H1 (cell line): ENCODE data around the gene ALG14. TPM values are rescaled to one million over a fixed set of nuclear protein-coding genes. Genes with fewer than 3 reads are reported as not detected.

Experiments
- CTCF ChIA-PET: fragments of 300-600 bp; sonication (Branson Sonifier 250); formaldehyde crosslinking; loops from one replicate; lab custom pipeline; 2021; ENCODE audit not compliant: partially characterized antibody; lab: Charles Lee
- POLR2A ChIA-PET: fragments of 300-600 bp; sonication (Branson Sonifier 250); formaldehyde crosslinking; loops from one replicate; lab custom pipeline; 2021; ENCODE audit warnings: inconsistent platforms; ENCODE audit not compliant: partially characterized antibody; lab: Charles Lee
- DNase-seq, 2 experiments: peaks; one replicate each; pipeline versions ENCODE4 v3.0.0 to v3.0.0-alpha.2; 2010 to 2022; ENCODE audit warnings: low spot score in 2 of 2, low read depth in 1 of 2, mixed read lengths in 1 of 2
- FAIRE-seq: peaks from 2 replicates; lab custom pipeline; 2011; peaks lifted over from hg19 to GRCh38; lab: Jason Lieb, UNC
- H2AFZ ChIP-seq: 2 replicates; pipeline ENCODE4 v1.8.1; 2012; ENCODE audit warnings: low read length, inconsistent platforms
- H2AK5ac ChIP-seq: 2 replicates; pipeline ENCODE4 v1.6.1; 2013; ENCODE audit warnings: low read depth, low read length
- H2BK120ac ChIP-seq: replicated peaks from 2 replicates; pipeline ENCODE3; 2013; ENCODE audit warnings: low read depth, low read length, inconsistent platforms
- H2BK12ac ChIP-seq: 2 replicates; pipeline ENCODE4 v1.6.1; 2013; ENCODE audit warnings: low read depth, low read length
- H2BK15ac ChIP-seq: 2 replicates; pipeline ENCODE4 v1.6.1; 2013; ENCODE audit warnings: low read length
- H2BK20ac ChIP-seq: 2 replicates; pipeline ENCODE4 v1.6.1; 2013; ENCODE audit warnings: low read length
- H2BK5ac ChIP-seq: 2 replicates; pipeline ENCODE4 v1.6.1; 2013; ENCODE audit warnings: low read depth, low read length
- H3K14ac ChIP-seq: 2 replicates; pipeline ENCODE4 v1.6.1; 2013; ENCODE audit warnings: inconsistent platforms; ENCODE audit not compliant: insufficient read length
- H3K18ac ChIP-seq: 2 replicates; pipeline ENCODE4 v1.6.1; 2013; ENCODE audit warnings: low read length; ENCODE audit errors: extremely low read depth
- H3K23ac ChIP-seq: 2 replicates; pipeline ENCODE4 v1.6.1; 2013; ENCODE audit warnings: inconsistent platforms; ENCODE audit not compliant: insufficient read length
- H3K23me2 ChIP-seq: 2 replicates; pipeline ENCODE4 v1.6.1; 2013; ENCODE audit warnings: low read depth, low read length
- H3K27ac ChIP-seq: 2 replicates; pipeline ENCODE4 v1.6.1; 2011; ENCODE audit warnings: low read depth, low read length, inconsistent platforms
- H3K27me3 ChIP-seq, 4 experiments: replicated peaks in 1 of 4; 1 replicate in 1 of 4; 2 replicates in 3 of 4; pipeline versions ENCODE4 v1.6.1 to v1.8.1; 2011 to 2013; ENCODE audit warnings: low read length in 3 of 4, mild to moderate bottlenecking in 3 of 4, inconsistent platforms in 2 of 4, mixed read lengths in 2 of 4, moderate library complexity in 1 of 4; ENCODE audit not compliant: control insufficient read depth in 3 of 4, insufficient read depth in 3 of 4; ENCODE audit errors: extremely low read depth in 1 of 4
- H3K36me3 ChIP-seq, 4 experiments: 2 replicates each; pipeline versions ENCODE4 v1.6.1 to v1.8.1; 2011 to 2013; ENCODE audit warnings: mild to moderate bottlenecking in 4 of 4, low read length in 3 of 4, moderate library complexity in 2 of 4, control low read depth in 1 of 4, inconsistent platforms in 1 of 4; ENCODE audit not compliant: insufficient read depth in 4 of 4, control insufficient read depth in 2 of 4
- H3K4ac ChIP-seq: replicated peaks from 2 replicates; pipeline ENCODE3; 2013; ENCODE audit warnings: low read length, low read depth, mixed read lengths, inconsistent platforms; ENCODE audit not compliant: insufficient read length
- H3K4me1 ChIP-seq, 4 experiments: replicated peaks in 1 of 4; 1 replicate in 1 of 4; 2 replicates in 3 of 4; pipeline versions ENCODE4 v1.6.1 to v1.8.1; 2011 to 2013; ENCODE audit warnings: low read length in 3 of 4, inconsistent platforms in 2 of 4, mixed read lengths in 1 of 4; ENCODE audit not compliant: insufficient read depth in 4 of 4, control insufficient read depth in 3 of 4
- H3K4me2 ChIP-seq, 2 experiments: 2 replicates each; pipeline versions ENCODE4 v1.6.1 to v1.8.1; 2011 to 2013; ENCODE audit warnings: low read depth in 2 of 2, low read length in 2 of 2, control low read depth in 1 of 2, inconsistent platforms in 1 of 2, mild to moderate bottlenecking in 1 of 2; ENCODE audit not compliant: insufficient read depth in 1 of 2
- H3K4me3 ChIP-seq, 4 experiments: fragments of 200-600, 300-600 bp in 1 of 4; sonication (generic), shearing (Covaris generic), sonication (Bioruptor Twin) in 1 of 4; 2 replicates each; pipeline versions ENCODE4 v1.5.1 to v1.8.1; 2011 to 2016; ENCODE audit warnings: low read length in 4 of 4, low read depth in 3 of 4, control low read depth in 2 of 4, inconsistent platforms in 2 of 4, mild to moderate bottlenecking in 2 of 4, mixed read lengths in 1 of 4, moderate library complexity in 1 of 4; ENCODE audit not compliant: insufficient read depth in 2 of 4; ENCODE audit errors: extremely low read depth in 1 of 4
- H3K56ac ChIP-seq: replicated peaks from 2 replicates; pipeline ENCODE3; 2013; ENCODE audit warnings: low read depth, mild to moderate bottlenecking, mixed read lengths, low read length, inconsistent platforms; ENCODE audit not compliant: insufficient read length
- H3K79me1 ChIP-seq: 2 replicates; pipeline ENCODE4 v1.6.1; 2013; ENCODE audit warnings: low read depth, low read length, control low read depth
- H3K79me2 ChIP-seq, 2 experiments: 2 replicates each; pipeline versions ENCODE4 v1.6.1 to v1.8.1; 2012 to 2013; ENCODE audit warnings: low read length in 2 of 2, mild to moderate bottlenecking in 2 of 2, inconsistent platforms in 1 of 2; ENCODE audit not compliant: insufficient read depth in 2 of 2, control insufficient read depth in 1 of 2
- H3K9ac ChIP-seq, 4 experiments: replicated peaks in 1 of 4; 1 replicate in 1 of 4; 2 replicates in 3 of 4; pipeline versions ENCODE4 v1.6.1 to v1.8.1; 2011 to 2013; ENCODE audit warnings: low read depth in 3 of 4, low read length in 3 of 4, control low read depth in 2 of 4, mild to moderate bottlenecking in 2 of 4, moderate library complexity in 2 of 4, inconsistent platforms in 1 of 4; ENCODE audit errors: extremely low read depth in 1 of 4
- H3K9me3 ChIP-seq, 2 experiments: 2 replicates each; pipeline versions ENCODE4 v1.6.1 to v1.8.1; 2012 to 2013; ENCODE audit warnings: mild to moderate bottlenecking in 2 of 2, moderate library complexity in 2 of 2, control low read depth in 1 of 2, inconsistent platforms in 1 of 2, low read depth in 1 of 2, low read length in 1 of 2, mixed read lengths in 1 of 2; ENCODE audit not compliant: insufficient read depth in 2 of 2
- H4K20me1 ChIP-seq, 2 experiments: replicated peaks in 1 of 2; 2 replicates each; pipeline versions ENCODE3 to v1.8.1; 2011 to 2013; ENCODE audit warnings: inconsistent platforms in 2 of 2, low read length in 2 of 2, mild to moderate bottlenecking in 1 of 2; ENCODE audit not compliant: insufficient read depth in 2 of 2, control insufficient read depth in 1 of 2
- H4K5ac ChIP-seq: 2 replicates; pipeline ENCODE4 v1.6.1; 2013; ENCODE audit warnings: low read length, low read depth, mixed read lengths, inconsistent platforms; ENCODE audit not compliant: insufficient read length
- H4K8ac ChIP-seq: 2 replicates; pipeline ENCODE4 v1.8.0; 2013; ENCODE audit warnings: mild to moderate bottlenecking, moderate library complexity, low read length, inconsistent platforms; ENCODE audit not compliant: insufficient read depth; ENCODE audit errors: extremely low read depth
- H4K91ac ChIP-seq: replicated peaks from 2 replicates; pipeline ENCODE3; 2013; ENCODE audit warnings: low read length, mixed read lengths, inconsistent platforms; ENCODE audit not compliant: insufficient read length
- BACH1 ChIP-seq: IDR thresholded peaks from 2 replicates; pipeline ENCODE4 v1.6.1; 2012; ENCODE audit warnings: low read length, improper control_type of control experiment
- EGR1 ChIP-seq: IDR thresholded peaks from 2 replicates; pipeline ENCODE4 v1.6.1; 2011; ENCODE audit warnings: low read depth, low read length, borderline replicate concordance
- POU5F1 ChIP-seq: IDR thresholded peaks from 2 replicates; pipeline ENCODE4 v1.6.1; 2011; ENCODE audit warnings: low read depth, mild to moderate bottlenecking, low read length, moderate library complexity
- TCF12 ChIP-seq: IDR thresholded peaks from 2 replicates; pipeline ENCODE4 v1.6.1; 2011; ENCODE audit warnings: low read depth, mild to moderate bottlenecking, low read length
- ZNF274 ChIP-seq: IDR thresholded peaks from 2 replicates; pipeline ENCODE4 v1.7.0; 2012; ENCODE audit warnings: low read length, borderline replicate concordance; ENCODE audit errors: extremely low read depth
- polyA plus RNA-seq, 7 experiments: library from polyadenylated mRNA; depleted of rRNA in 3 of 7; stranded (reverse) in 5 of 7; unstranded in 2 of 7; fragments of >200 nt in 5 of 7; fragments of 200-250 nt in 2 of 7; gene quantifications; 1 replicate in 5 of 7; 2 replicates in 1 of 7; 4 replicates in 1 of 7; pipeline versions ENCODE4 v1.2.1 to v1.2.3, GENCODE V29; 2011 to 2013; ENCODE audit warnings: missing spikeins in 2 of 7, mixed read lengths in 2 of 7
- total RNA-seq: library from RNA; stranded (reverse); fragmentation: NEBNext Ultra II Directional; extraction: Animal tissue kit (Norgen Biotek cat#: 25700); gene quantifications from 2 replicates; pipeline ENCODE4 v1.2.1, GENCODE V29; 2021

The ALG14 gene
- total and polyA plus RNA-seq, 2 of the 8 experiments (the other 6 are each of a cell fraction or from before 2014, with no cell fraction given): 0.95 to 1.3 TPM

- no peak overlapping the region for H3K56ac ChIP-seq
- no peak overlapping the region for H4K5ac ChIP-seq
- H4K91ac ChIP-seq: no peak overlapping the region
- CTCF ChIA-PET: interaction anchor here (1.5 kb wide), 1 partner anchor 21 kb away, joined by 3 read pairs; no protein-coding TSS in a partner anchor
- H4K20me1 ChIP-seq: no peaks in the 10 kb centered on the region
- H2BK12ac ChIP-seq: no peak overlapping the region
- no peak overlapping the region for H2BK120ac ChIP-seq
- POLR2A ChIA-PET: interaction anchor here (0.6 kb wide), 1 partner anchor 45 kb away, joined by 3 read pairs; no protein-coding TSS in a partner anchor
- H3K14ac ChIP-seq: no peak overlapping the region
- H3K36me3 ChIP-seq: no peaks in the 10 kb centered on the region
- H3K9ac ChIP-seq: no peak overlapping the region
- no peak overlapping the region for H3K18ac ChIP-seq
- no peak overlapping the region for H2AK5ac ChIP-seq
- peaks cover 0 to 3% (median 1%) of the 10 kb centered on the region in 4 experiments; a peak in 1 of 7 replicates for H3K4me1 ChIP-seq
- H3K23me2 ChIP-seq: no peaks in the 10 kb centered on the region
- no peak for TF ChIP-seq EGR1
- TF ChIP-seq BACH1: no peak
- TF ChIP-seq ZNF274: no peak
- TF ChIP-seq TCF12: no peak
- TF ChIP-seq POU5F1: no peak
- TF ChIP-seq, all 59 proteins: peak for 0
- Histone ChIP-seq H2BK15ac (no peak overlapping the region), H3K4me3 (no peak overlapping the region), H3K27me3 (no peaks in the 10 kb centered on the region), H3K27ac (no peak overlapping the region), H3K9me3 (no peaks in the 10 kb centered on the region), H3K79me2 (no peaks in the 10 kb centered on the region), H4K8ac (no peak overlapping the region), H3K79me1 (no peaks in the 10 kb centered on the region), H3K4ac (no peak overlapping the region), H2BK20ac (no peak overlapping the region), H3K23ac (no peak overlapping the region), H2AFZ (no peak overlapping the region), H3K4me2 (no peak overlapping the region), H2BK5ac (no peak overlapping the region)
- FAIRE-seq (no peak), DNase-seq (no peak)
Measured at GRCh38 chr1:95022644-95022926, 50.2 kb downstream of the ALG14 start.
